GM18498 (cell line): Measurements from ENCODE around the gene PIGL.
"Not testable (repeated sequence)": the region's sequence is repeated elsewhere in the genome, so short reads cannot be mapped to it uniquely, and the experiment has no call there.

Source experiments
- ATAC-seq: cut with Tn5 transposase; IDR thresholded peaks from one replicate; pipeline ENCODE4 v1.9.1; 2021; ENCODE audit warnings: mild to moderate bottlenecking, moderate library complexity; ENCODE audit not compliant: unreplicated experiment

Gene PIGL

GRCh38 chr17:16273499-16273898 is 56.5 kb downstream of the PIGL start:
- no peak for ATAC-seq

- no peak for ATAC-seq
Observed at GRCh38 chr17:16273929-16274339, 56.9 kb downstream of the PIGL start.

GRCh38 chr17:16275024-16275423 is 58.0 kb downstream of the PIGL start:
- no peak for ATAC-seq

GRCh38 chr17:16277163-16277562 is 60.2 kb downstream of the PIGL start:
- ATAC-seq: no peak

- ATAC-seq: no peak
Observed at GRCh38 chr17:16281351-16281750, 64.3 kb downstream of the PIGL start.

GRCh38 chr17:16282522-16282921 is 65.5 kb downstream of the PIGL start:
- no peak for ATAC-seq

GRCh38 chr17:16283705-16284104 is 66.7 kb downstream of the PIGL start:
- no peak for ATAC-seq

GRCh38 chr17:16285646-16286008 is 68.6 kb downstream of the PIGL start:
- ATAC-seq: no peak

GRCh38 chr17:16286009-16286946 is 69.3 kb downstream of the PIGL start:
- ATAC-seq: peak; percentile 85

- ATAC-seq: peak; percentile 45
Observed at GRCh38 chr17:16286947-16287562, 70.0 kb downstream of the PIGL start.

- no peak for ATAC-seq
Observed at GRCh38 chr17:16287563-16288027, 70.6 kb downstream of the PIGL start.

- ATAC-seq: no peak
Observed at GRCh38 chr17:16288860-16289571, 72.0 kb downstream of the PIGL start.

- ATAC-seq: no peak
Observed at GRCh38 chr17:16293931-16294330, 76.9 kb downstream of the PIGL start.

GRCh38 chr17:16294560-16294959 is 77.5 kb downstream of the PIGL start:
- no peak for ATAC-seq

- ATAC-seq: not testable (repeated sequence)
Observed at GRCh38 chr17:16296072-16296471, 79.1 kb downstream of the PIGL start.

GRCh38 chr17:16297367-16298139 is 80.5 kb downstream of the PIGL start:
- ATAC-seq: no peak

- no peak for ATAC-seq
Observed at GRCh38 chr17:16298140-16298662, 81.2 kb downstream of the PIGL start.

GRCh38 chr17:16300554-16300953 is 83.5 kb downstream of the PIGL start:
- ATAC-seq: no peak

GRCh38 chr17:16301963-16302855 is 85.2 kb downstream of the PIGL start:
- no peak for ATAC-seq
